Right renal cortex interstitium (tissue), 3 donors: ENCODE results near the gene MYO3B. TPM values are rescaled to one million over a fixed set of nuclear protein-coding genes. Genes with fewer than 3 reads are reported as not detected.
"Not testable (repeated sequence)": the region's sequence is repeated elsewhere in the genome, so short reads cannot be mapped to it uniquely, and the experiment has no call there.

Experiments
- DNase-seq, 3 donors: peaks; one replicate each; pipeline ENCODE4 v3.0.0-alpha.2; 2013; ENCODE audit warnings: low read depth in 3 of 3, low spot score in 2 of 3
- polyA plus RNA-seq, 3 donors: library from polyadenylated mRNA; unstranded; fragments of 120-200 nt; gene quantifications; one replicate each; pipeline ENCODE4 v1.2.1, GENCODE V29; 2013; ENCODE audit not compliant: insufficient read length in 3 of 3

MYO3B gene
- polyA plus RNA-seq, 3 donors, result 7.6 to 9.8 (median 9.0) TPM

DNA sequence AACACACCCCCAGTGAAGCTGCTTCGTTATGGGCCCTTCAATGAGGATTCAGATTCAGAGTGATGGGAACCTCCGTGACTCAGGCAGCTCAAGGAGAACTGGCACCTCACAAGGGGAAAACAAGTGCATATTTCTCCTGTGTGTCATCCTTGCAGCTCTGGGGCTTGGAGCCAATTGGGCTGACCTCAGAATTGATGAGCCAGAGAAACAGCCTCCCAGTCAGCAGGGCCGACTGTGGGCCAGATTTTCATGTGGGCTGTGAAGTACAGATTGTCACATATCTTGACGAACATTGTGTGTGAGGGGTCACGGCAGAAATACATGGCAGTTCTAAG is 347.6 kb downstream of the MYO3B start:
- DNase-seq, result no peak

- DNase-seq, result peak in 1 of 3 donors; percentile 21
Measured at GRCh38 chr2:170530284-170530745, 352.4 kb downstream of the MYO3B start.

DNA sequence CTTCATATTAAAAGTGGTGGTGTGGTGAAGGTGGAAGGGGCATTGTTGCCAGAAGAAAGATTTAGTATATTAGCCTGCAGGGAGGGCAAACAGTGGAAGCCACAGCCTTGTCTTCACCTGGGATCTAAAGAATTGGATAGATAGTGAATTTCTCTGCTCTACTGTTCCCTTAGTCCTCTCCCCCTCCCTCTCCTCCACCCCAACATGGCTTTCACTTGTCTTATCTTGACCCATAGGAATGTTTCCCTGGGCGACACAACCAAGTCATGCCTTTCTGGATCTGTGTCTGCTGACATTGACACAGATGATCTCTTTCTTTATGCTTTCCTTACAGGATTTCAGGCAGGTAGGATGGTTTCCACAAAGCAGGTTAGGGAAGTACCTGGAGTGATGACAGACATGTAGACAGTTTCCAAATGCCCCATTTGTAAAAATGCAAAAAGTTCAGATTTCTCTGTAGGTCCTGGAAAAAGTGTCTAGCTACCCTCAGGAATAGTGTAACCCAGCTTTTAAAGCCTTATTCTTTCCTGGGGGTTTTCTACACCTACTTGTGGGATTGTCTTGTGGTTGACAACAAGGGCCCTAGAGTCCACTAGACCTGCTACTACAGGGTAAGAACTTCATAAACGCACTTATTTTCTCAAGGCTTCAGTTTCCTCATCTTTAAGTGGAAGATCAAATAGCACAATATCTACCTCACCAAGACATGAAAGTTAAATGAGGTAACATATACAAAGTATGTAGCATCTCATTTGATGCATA is 353.0 kb downstream of the MYO3B start:
- DNase-seq, result no peak

DNA sequence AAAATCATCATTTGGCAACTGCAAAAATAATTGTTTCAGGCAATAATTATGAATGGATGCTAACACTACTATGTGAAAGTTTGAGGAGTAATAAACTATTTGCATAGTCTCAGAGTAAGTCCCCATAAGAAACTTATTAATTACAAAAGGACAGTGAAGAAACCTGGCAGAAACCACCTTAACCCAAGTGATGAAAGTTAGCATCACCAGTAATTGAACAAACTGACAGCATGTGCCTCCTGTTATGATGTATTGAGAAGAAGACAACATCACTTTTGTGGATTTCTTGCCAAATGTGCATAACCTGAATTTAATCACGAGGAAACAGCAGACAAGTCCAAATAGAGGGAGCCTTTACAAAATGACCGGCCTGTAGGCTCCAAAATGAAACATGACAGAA is 353.9 kb downstream of the MYO3B start:
- DNase-seq, result no peak

DNA sequence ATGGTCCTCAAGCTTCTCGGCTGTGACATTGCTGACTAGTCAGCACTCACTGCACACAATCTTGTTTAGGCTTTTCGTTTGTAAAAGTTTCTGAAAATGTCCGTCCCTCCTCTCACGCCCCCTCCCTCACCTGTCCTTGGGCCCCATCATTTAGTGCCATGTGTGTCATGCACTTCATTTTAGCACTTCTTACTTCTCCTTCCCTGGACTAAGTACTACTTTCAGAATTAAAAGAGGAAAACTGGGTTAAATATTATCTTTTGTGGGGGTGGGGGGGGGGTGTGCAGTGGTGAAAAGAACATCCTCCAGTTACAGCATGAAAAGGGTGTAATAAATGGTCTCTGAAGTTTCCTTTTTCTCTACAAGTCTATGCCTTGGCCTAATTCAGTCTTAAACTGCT is 355.2 kb downstream of the MYO3B start:
- no peak for DNase-seq

DNA sequence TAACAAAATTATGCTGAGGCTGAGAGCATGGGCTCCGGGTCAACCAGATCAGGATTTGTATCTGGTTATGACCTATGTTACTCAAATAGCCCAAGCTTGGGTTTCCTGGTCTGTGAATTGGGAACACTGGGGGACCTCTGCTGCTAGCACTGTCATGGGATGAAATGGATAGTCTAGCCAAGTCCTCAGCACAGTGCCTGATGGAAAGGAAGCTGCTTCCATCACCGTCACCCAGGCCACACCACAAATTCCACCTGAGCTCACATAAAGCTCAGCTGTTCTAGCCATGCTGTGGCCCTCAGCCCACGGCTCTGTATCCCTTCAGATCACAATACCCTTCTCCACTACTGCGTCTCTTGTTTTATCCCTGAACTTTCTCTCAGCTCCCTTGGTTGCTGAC is 357.6 kb downstream of the MYO3B start:
- no peak for DNase-seq

DNA sequence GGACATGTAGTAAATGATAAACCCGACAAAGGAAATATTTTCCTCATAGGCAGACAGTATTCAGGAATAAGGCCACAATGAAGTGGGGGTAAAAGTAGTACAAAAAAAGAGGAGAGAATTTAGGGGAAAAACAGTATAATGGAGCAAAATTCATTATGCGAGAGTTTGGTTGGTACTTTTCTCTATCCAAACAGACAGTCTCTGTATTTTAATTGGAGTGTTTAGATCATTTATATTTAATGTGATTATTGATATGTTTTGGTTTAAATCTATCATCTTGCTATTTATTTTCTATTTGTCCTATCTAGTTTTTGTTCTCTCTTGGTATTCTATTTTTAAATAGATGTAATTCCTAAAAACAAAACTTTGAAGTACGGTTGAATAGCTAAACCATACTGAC is 366.9 kb downstream of the MYO3B start:
- no peak for DNase-seq

DNA sequence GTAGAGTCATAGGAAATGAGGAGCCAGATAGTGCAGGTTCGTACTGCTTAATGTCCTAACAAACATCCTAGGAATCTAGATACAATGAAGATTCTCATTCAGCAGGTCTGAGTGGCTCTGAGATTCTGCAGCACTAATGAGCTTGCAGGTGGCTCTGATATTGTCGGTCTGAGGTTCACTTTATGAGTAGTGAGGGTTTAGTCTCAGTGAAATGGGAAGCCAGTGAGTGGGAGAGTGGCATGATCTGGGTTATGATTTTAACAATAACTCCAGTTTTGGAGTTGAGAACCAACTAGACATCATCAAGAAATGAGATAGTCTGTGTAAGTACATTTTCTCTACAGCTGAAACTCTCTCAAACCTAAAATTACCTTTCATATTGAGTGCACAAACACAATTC is 370.4 kb downstream of the MYO3B start:
- DNase-seq, result no peak

DNA sequence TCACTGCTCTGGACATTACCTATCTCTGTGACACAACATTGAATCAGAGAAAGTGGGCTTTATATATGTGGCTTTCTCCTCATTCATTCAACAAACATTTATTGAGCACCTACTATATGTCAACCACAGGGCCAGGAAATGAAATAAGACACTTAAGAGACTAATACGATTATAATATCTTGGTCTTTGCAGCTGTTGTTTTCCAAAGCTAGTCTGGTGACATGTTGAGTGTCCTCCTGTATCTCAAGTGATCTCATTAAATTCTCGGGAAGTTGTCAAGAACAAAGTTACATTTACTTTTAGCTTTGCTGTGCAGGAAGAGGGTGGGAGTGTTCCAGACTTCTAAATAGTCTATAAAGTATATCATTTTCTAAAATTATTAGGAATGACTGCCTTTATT is 372.6 kb downstream of the MYO3B start:
- DNase-seq, result no peak

DNA sequence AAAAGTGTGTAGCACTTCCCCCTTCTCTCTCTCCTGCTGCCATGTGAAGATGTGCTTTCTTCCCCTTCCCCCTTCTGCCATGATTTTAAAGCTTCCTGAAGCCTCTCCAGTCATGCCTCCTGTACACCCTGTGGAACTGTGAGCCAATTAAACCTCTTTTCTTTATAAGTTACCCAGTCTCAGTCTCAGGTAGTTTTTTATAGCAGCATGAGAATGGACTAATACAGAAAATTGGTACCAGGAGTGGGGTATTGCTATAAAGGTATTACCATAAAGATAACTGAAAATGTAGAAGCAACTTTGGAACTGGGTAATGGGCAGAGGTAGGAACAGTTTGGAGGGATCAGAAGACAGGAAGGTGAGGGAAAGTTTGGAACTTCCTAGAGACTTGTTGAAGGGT is 374.0 kb downstream of the MYO3B start:
- not testable (repeated sequence) for DNase-seq

DNA sequence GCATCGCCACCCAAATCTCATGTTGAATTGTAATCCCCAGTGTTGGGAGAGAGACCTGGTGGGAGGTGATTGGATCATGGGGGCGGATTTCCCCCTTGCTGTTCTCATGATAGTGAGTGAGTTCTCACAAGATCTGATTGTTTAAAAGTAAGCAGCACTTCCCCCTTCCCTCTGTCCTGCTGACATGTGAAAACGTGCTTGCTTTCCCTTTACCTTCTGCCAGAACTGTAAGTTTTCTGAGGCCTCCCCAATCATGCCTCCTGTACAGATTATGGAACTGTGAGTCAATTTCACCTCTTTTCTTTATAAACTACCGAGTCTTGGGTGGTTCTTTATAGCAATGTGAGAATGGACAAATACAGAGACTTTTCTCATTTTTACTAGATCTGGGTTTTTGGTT is 375.8 kb downstream of the MYO3B start:
- no peak for DNase-seq

DNA sequence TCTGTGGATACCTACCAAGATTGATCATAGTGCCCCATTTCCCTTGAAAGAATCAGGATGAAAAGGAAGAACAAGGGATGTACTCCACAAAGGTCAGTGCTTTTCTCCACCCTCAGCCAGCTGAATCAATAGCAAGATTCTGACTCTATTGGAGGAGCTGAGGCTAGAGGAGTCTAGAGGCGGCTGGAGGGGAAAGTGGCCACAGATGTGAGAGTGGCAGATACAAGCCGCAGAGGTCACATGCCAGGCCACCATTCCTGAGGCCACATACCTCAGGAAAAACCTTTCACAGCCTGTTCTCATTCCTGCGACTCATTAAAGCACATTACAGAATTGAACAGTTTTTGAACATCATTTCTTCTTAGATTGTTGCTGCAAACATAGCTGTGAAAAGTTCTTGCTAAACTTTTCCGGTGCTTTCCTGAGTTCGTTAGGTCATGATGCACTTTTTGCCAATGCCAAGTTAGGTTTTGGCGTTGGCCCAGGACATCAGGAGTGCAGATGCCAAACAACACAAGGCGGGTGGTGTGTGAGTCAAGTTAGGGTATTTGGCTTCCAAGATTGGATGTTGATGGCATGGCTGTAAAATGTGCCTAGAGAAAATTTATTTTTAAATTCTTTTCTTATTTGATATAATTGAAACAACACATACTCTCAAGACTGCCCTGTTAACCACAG is 376.5 kb downstream of the MYO3B start:
- DNase-seq, result no peak

GRCh38 chr2:170562928-170563327 is 385.0 kb downstream of the MYO3B start:
- DNase-seq, result no peak

DNA sequence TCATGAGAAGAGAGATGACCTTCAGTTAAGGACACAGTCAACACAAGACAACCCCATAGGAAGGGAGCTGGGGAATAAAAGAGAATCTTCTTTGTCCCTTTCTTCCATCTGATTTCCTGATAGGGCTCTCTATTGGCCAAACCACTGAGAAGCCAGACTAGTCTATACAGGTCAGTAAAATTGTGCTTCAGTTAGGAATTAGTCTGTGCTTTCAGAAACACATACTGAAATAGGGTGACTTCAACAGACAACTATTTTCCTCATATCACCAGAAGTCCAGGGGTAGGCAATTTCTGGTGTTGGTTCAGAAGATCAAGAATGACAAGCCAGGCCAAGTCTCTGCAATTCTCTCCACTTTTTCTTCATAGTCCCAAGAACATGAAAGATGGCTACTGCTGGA is 385.5 kb downstream of the MYO3B start:
- DNase-seq, result no peak

DNA sequence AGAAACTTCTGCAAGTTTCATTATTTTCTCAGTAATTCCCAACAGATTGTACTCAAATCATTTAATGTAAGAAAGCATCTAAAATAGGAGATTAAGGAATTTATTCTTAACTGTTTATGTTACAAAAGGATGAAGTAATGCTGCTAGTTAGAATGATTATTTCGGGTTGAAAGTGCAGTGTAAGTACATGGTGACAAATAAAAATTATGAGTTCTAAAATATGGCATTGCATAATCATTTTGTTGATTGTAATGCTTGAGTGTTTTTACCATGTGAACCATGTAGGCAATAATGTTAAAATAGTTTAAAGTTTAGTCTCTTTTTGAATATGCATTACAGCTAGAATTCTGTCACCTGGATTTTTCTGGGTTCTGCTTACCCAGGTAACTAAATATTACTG is 388.2 kb downstream of the MYO3B start:
- no peak for DNase-seq

DNA sequence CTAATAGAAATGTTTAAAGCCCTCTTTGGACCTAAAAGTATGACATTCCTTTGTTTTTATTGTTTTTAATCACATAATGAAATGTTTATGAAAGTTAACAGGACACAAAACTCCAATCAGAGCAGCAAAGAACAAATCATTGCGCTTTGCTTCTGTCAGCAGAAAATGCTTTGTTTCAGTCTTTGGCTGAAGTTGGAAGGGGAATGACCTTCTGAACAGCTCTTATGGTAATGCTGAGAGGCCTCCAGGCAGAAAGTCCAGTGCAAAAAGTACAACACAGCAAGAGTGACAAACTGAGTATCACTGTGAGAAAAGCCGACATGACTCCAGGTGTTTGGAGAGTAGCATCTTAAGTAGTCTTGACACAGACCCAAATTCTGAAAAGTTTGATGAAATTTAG is 389.5 kb downstream of the MYO3B start:
- DNase-seq, result no peak

DNA sequence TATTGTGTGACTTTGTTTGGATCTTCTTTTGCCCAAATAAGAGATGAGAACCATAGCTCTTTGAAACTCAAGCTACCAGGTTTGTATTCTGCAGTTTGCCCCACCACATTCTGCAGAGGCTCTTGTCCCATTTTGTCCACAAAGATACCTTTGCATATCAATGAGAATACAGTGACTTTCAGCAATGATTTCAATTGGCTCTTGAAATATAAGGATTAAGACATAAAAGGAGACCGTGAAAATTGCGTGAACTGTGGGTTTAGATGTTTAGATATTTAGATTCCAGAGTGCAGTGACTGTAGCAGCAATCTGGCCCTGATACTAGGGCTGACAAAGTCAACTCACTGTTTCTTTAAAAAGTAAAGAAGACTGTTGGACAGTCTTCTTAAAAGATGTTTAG is 390.6 kb downstream of the MYO3B start:
- DNase-seq, result no peak

GRCh38 chr2:170571612-170572011 is 393.7 kb downstream of the MYO3B start:
- DNase-seq, result no peak

- DNase-seq, result no peak
Measured at GRCh38 chr2:170573671-170574070, 395.7 kb downstream of the MYO3B start.

- no peak for DNase-seq
Measured at GRCh38 chr2:170576296-170576695, 398.3 kb downstream of the MYO3B start.

DNA sequence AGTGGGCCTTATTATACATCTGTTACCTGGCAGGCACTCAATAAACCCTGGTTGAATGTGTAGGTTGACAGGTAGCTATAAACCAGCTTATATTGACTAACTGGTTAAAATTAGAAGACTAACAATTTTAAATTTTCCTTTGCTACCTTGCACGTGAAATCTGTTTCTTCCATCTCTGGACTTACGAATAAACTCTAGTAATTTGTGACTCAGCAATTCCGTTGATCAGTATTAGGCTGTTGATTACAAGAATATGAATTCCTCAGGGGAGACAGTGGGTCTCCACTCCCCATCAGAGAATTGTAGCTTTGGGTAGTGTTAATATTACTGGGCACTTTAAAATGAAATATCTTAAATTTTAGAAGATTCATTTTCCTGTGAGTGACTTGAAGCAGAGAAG is 399.4 kb downstream of the MYO3B start:
- no peak for DNase-seq

- DNase-seq, result no peak
Measured at GRCh38 chr2:170578606-170579005, 400.7 kb downstream of the MYO3B start.

- no peak for DNase-seq
Measured at GRCh38 chr2:170579511-170579910, 401.6 kb downstream of the MYO3B start.
